H1 (cell line): ENCODE data around the gene SPPL2B. TPM values are rescaled to one million over a fixed set of nuclear protein-coding genes. Genes with fewer than 3 reads are reported as not detected.

Source experiments
- EZH2 ChIP-seq: fragments of 200-600 bp; sonication (generic); IDR thresholded peaks from 2 replicates; pipeline ENCODE4 v1.7.1; 2012; ENCODE audit warnings: low read depth, mild to moderate bottlenecking, moderate library complexity, low read length, inconsistent platforms; ENCODE audit not compliant: severe bottlenecking
- JUN ChIP-seq: IDR thresholded peaks from 2 replicates; pipeline ENCODE4 v1.6.1; 2011; ENCODE audit warnings: low read depth, mild to moderate bottlenecking, improper control_type of control experiment, low read length
- KDM4A ChIP-seq: IDR thresholded peaks from one replicate; pipeline ENCODE4 v1.7.1; 2012; ENCODE audit warnings: low read depth, mild to moderate bottlenecking, moderate library complexity, low read length, inconsistent platforms; ENCODE audit not compliant: severe bottlenecking
- POLR2AphosphoS5 ChIP-seq: IDR thresholded peaks from 2 replicates; pipeline ENCODE4 v1.6.1; 2011; ENCODE audit warnings: low read depth, low read length
- RXRA ChIP-seq: IDR thresholded peaks from 2 replicates; pipeline ENCODE4 v1.6.1; 2011; ENCODE audit warnings: low read depth, mild to moderate bottlenecking, low read length, moderate library complexity; ENCODE audit not compliant: insufficient read depth
- SIN3A ChIP-seq, 2 experiments: IDR thresholded peaks in 1 of 2; conservative IDR thresholded peaks in 1 of 2; 2 replicates each; pipeline ENCODE4 v1.6.1; 2011 to 2012; ENCODE audit warnings: low read length in 2 of 2, improper control_type of control experiment in 1 of 2, low read depth in 1 of 2, mild to moderate bottlenecking in 1 of 2
- polyA plus RNA-seq, 7 experiments: library from polyadenylated mRNA; depleted of rRNA in 3 of 7; stranded (reverse) in 5 of 7; unstranded in 2 of 7; fragments of >200 nt in 5 of 7; fragments of 200-250 nt in 2 of 7; gene quantifications; 1 replicate in 5 of 7; 2 replicates in 1 of 7; 4 replicates in 1 of 7; pipeline versions ENCODE4 v1.2.1 to v1.2.3, GENCODE V29; 2011 to 2013; ENCODE audit warnings: missing spikeins in 2 of 7, mixed read lengths in 2 of 7
- total RNA-seq: library from RNA; stranded (reverse); fragmentation: NEBNext Ultra II Directional; extraction: Animal tissue kit (Norgen Biotek cat#: 25700); gene quantifications from 2 replicates; pipeline ENCODE4 v1.2.1, GENCODE V29; 2021

The SPPL2B gene
- total and polyA plus RNA-seq, 2 of the 8 experiments (the other 6 are each of a cell fraction or from before 2014, with no cell fraction given), result 34.8 to 55.7 TPM

GRCh38 chr19:2380567-2380966, 52.1 kb downstream of the SPPL2B start (continued):
- TF ChIP-seq KDM4A (no peak), SIN3A (conservative IDR thresholded peaks at IDR 0.05 in 1 of 2, IDR thresholded peaks at IDR 0.05 in 1 of 2; ENCODE audit: low read depth in 1 of 2, low read length in 2 of 2) (no peak), JUN (no peak), EZH2 (no peak), RXRA (no peak), POLR2AphosphoS5 (no peak)
